ENCODE data around the gene EIF4EBP3. TPM values are rescaled to one million over a fixed set of nuclear protein-coding genes. Genes with fewer than 3 reads are reported as not detected.
"Not testable (repeated sequence)": the region's sequence is repeated elsewhere in the genome, so short reads cannot be mapped to it uniquely, and the experiment has no call there.

EIF4EBP3 gene
- total and polyA plus RNA-seq, 4 donors, result 1.4 to 55.8 (median 8.0) TPM

- no peak for DNase-seq (ENCODE audit: low spot score)
- Histone ChIP-seq H3K9ac (ENCODE audit: low read depth in 1 of 2, low read length in 2 of 2) (no peak overlapping the region), H3K4me1 (ENCODE audit: control insufficient read depth in 4 of 4, insufficient read depth in 4 of 4, low read length in 3 of 4) (peaks cover 13 to 25% (median 20%) of the 10 kb centered on the region in 4 donors), H3K27ac (ENCODE audit: low read depth in 1 of 2, low read length in 2 of 2) (no peak overlapping the region), H3K4me3 (ENCODE audit: low read depth in 1 of 3, low read length in 3 of 3) (no peak overlapping the region), H3K27me3 (ENCODE audit: control insufficient read depth in 4 of 4, insufficient read depth in 4 of 4, low read length in 3 of 4) (no peaks in the 10 kb centered on the region), H3K36me3 (ENCODE audit: control insufficient read depth in 4 of 4, insufficient read depth in 3 of 4, low read depth in 1 of 4, low read length in 3 of 4) (no peaks in the 10 kb centered on the region), H3K9me3 (ENCODE audit: control insufficient read depth in 4 of 4, low read length in 3 of 4) (no peaks in the 10 kb centered on the region)
- TF ChIP-seq SP1 (IDR thresholded peaks at IDR 0.05), result no peak
- no peak for TF ChIP-seq RXRA (IDR thresholded peaks at IDR 0.05)
- TF ChIP-seq JUND (IDR thresholded peaks at IDR 0.05), result no peak
- TF ChIP-seq FOXA2 (IDR thresholded peaks at IDR 0.05), result no peak
- no peak for TF ChIP-seq EGR1 (IDR thresholded peaks at IDR 0.05; ENCODE audit: low read depth in 2 of 2)
- no peak for TF ChIP-seq ZBTB33 (IDR thresholded peaks at IDR 0.05)
- TF ChIP-seq CTCF (IDR thresholded peaks at IDR 0.05; ENCODE audit: low read depth, low read length, missing input control), result no peak
- no peak for TF ChIP-seq HNF4A (conservative IDR thresholded peaks at IDR 0.05)
- no peak for TF ChIP-seq TAF1 (conservative IDR thresholded peaks at IDR 0.05)
- TF ChIP-seq FOXA1 (IDR thresholded peaks at IDR 0.05), result no peak
- no peak for TF ChIP-seq GABPA (IDR thresholded peaks at IDR 0.05 in 1 of 2, conservative IDR thresholded peaks at IDR 0.05 in 1 of 2)
- TF ChIP-seq RAD21 (IDR thresholded peaks at IDR 0.05), result no peak
- no peak for TF ChIP-seq ATF3 (IDR thresholded peaks at IDR 0.05)
- no peak for TF ChIP-seq NR2F2 (IDR thresholded peaks at IDR 0.05)
- no peak for TF ChIP-seq YY1 (IDR thresholded peaks at IDR 0.05)
- WGBS, result 87% methylated on average over 5 of the region's 5 CpGs
Observed at GRCh38 chr5:140591747-140592372, 44.4 kb downstream of the EIF4EBP3 start.

GRCh38 chr5:140593070-140593469 is 45.6 kb downstream of the EIF4EBP3 start:
- not testable (repeated sequence) for H3K27me3 ChIP-seq (ENCODE audit: control insufficient read depth in 4 of 4, insufficient read depth in 4 of 4, low read length in 3 of 4); H3K9me3 ChIP-seq (ENCODE audit: control insufficient read depth in 4 of 4, low read length in 3 of 4); DNase-seq (ENCODE audit: low spot score); H3K4me3 ChIP-seq (ENCODE audit: low read depth in 1 of 3, low read length in 3 of 3); H3K27ac ChIP-seq (ENCODE audit: low read depth in 1 of 2, low read length in 2 of 2); H3K36me3 ChIP-seq (ENCODE audit: control insufficient read depth in 4 of 4, insufficient read depth in 3 of 4, low read depth in 1 of 4, low read length in 3 of 4); H3K9ac ChIP-seq (ENCODE audit: low read depth in 1 of 2, low read length in 2 of 2)
- peaks cover 14 to 29% (median 25%) of the 10 kb centered on the region in 4 donors for H3K4me1 ChIP-seq (ENCODE audit: control insufficient read depth in 4 of 4, insufficient read depth in 4 of 4, low read length in 3 of 4)
- WGBS, result 60% methylated on average over 13 of the region's 14 CpGs

- Histone ChIP-seq H3K27ac (ENCODE audit: low read depth in 1 of 2, low read length in 2 of 2) (no peak overlapping the region), H3K9me3 (ENCODE audit: control insufficient read depth in 4 of 4, low read length in 3 of 4) (no peaks in the 10 kb centered on the region), H3K36me3 (ENCODE audit: control insufficient read depth in 4 of 4, insufficient read depth in 3 of 4, low read depth in 1 of 4, low read length in 3 of 4) (no peaks in the 10 kb centered on the region), H3K4me1 (ENCODE audit: control insufficient read depth in 4 of 4, insufficient read depth in 4 of 4, low read length in 3 of 4) (peaks cover 18 to 32% (median 25%) of the 10 kb centered on the region in 4 donors), H3K4me3 (ENCODE audit: low read depth in 1 of 3, low read length in 3 of 3) (no peak overlapping the region), H3K9ac (ENCODE audit: low read depth in 1 of 2, low read length in 2 of 2) (no peak overlapping the region), H3K27me3 (ENCODE audit: control insufficient read depth in 4 of 4, insufficient read depth in 4 of 4, low read length in 3 of 4) (no peaks in the 10 kb centered on the region)
- TF ChIP-seq HNF4A (conservative IDR thresholded peaks at IDR 0.05), result no peak
- no peak for TF ChIP-seq FOXA2 (IDR thresholded peaks at IDR 0.05)
- TF ChIP-seq JUND (IDR thresholded peaks at IDR 0.05), result no peak
- no peak for TF ChIP-seq HNF4G (IDR thresholded peaks at IDR 0.05)
- TF ChIP-seq NR2F2 (IDR thresholded peaks at IDR 0.05), result no peak
- TF ChIP-seq GABPA (IDR thresholded peaks at IDR 0.05 in 1 of 2, conservative IDR thresholded peaks at IDR 0.05 in 1 of 2), result no peak
- no peak for TF ChIP-seq YY1 (IDR thresholded peaks at IDR 0.05)
- no peak for DNase-seq (ENCODE audit: low spot score)
- WGBS, result 77% methylated on average over 6 of the region's 6 CpGs
Observed at GRCh38 chr5:140594169-140594568, 46.7 kb downstream of the EIF4EBP3 start.
